Epithelial cell of proximal tubule (primary cell): ENCODE measurements around the gene PRKAR2A. TPM values are rescaled to one million over a fixed set of nuclear protein-coding genes. Genes with fewer than 3 reads are reported as not detected.

Experiments
- DNase-seq: peaks from one replicate; pipeline ENCODE4 v3.0.0-alpha.2; 2011; ENCODE audit warnings: low read depth
- H3K4me3 ChIP-seq: 2 replicates; pipeline ENCODE4 v1.5.1; 2011; ENCODE audit warnings: low read depth, mild to moderate bottlenecking, low read length
- total RNA-seq: library from RNA; depleted of rRNA; stranded (reverse); fragments of >200 nt; gene quantifications from 2 replicates; pipeline ENCODE4 v1.2.3, GENCODE V29; 2015
- TF ChIP-seq, protein P1 (sequence below): conservative IDR thresholded peaks from 2 replicates; pipeline ENCODE4 v1.5.1; 2012; ENCODE audit warnings: low read depth, mild to moderate bottlenecking, low read length

PRKAR2A gene
- total RNA-seq, 1 donor from 2014 or later = 23.5 TPM

- no peak overlapping the region for H3K4me3 ChIP-seq
- TF ChIP-seq, protein P1, sequence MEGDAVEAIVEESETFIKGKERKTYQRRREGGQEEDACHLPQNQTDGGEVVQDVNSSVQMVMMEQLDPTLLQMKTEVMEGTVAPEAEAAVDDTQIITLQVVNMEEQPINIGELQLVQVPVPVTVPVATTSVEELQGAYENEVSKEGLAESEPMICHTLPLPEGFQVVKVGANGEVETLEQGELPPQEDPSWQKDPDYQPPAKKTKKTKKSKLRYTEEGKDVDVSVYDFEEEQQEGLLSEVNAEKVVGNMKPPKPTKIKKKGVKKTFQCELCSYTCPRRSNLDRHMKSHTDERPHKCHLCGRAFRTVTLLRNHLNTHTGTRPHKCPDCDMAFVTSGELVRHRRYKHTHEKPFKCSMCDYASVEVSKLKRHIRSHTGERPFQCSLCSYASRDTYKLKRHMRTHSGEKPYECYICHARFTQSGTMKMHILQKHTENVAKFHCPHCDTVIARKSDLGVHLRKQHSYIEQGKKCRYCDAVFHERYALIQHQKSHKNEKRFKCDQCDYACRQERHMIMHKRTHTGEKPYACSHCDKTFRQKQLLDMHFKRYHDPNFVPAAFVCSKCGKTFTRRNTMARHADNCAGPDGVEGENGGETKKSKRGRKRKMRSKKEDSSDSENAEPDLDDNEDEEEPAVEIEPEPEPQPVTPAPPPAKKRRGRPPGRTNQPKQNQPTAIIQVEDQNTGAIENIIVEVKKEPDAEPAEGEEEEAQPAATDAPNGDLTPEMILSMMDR = no peak
- DNase-seq = no peak
Observed at GRCh38 chr3:48881006-48881405, 33.3 kb upstream of the PRKAR2A start.

- DNase-seq = no peak
- H3K4me3 ChIP-seq = no peak overlapping the region
- TF ChIP-seq, protein P1 = no peak
Observed at GRCh38 chr3:48879994-48880377, 32.3 kb upstream of the PRKAR2A start.

DNA sequence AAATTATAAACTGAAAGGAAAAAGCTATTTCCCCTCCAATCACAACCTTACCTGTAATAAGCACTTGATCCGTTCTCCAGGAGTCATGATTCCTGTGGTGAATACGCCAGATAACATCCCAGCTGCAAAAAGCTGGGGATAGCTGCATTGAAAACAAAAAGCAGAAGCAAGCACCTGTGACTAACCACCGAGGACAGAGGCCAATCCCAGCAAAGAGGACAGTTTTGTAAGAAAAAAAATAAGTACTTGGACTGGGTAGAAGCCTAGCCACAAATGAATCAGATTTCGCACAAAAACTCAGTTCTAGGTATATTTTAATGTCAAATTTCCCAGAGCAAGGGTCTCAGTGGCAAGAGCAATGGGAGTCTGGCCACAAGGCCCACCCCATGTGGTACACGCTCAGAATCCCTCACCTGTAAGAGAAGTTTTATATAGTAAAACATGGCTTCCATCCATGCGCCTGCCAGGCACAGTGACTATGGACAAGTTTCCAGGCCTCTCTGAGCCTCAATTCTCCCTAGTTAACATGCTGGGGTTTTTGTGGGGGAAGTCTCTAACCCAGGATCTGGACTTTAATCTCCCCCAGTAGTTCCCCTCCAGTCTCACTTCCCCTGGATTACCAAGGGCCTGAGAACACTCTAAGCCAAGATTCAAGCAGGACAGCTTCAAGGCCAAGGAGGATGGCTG is 31.8 kb upstream of the PRKAR2A start:
- TF ChIP-seq, protein P1 = no peak
- no peak overlapping the region for H3K4me3 ChIP-seq

DNA sequence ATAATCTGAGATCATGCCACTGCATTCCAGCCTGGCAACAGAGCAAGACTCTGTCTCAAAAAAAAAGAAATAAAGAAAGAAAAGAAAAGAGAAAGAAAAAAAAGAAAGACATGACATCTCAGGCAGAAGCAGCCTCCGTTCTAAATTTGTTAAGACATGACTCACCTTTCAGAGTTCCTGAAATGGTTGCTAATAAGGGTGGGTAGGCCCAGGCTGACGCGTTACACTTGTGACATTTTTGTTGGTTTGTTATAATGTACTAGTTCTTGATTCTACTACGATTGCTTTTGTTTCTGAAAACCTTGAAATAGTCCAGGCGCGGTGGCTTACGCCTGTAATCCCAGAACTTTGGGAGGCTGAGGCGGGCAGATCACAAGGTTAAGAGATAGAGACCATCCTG is 30.0 kb upstream of the PRKAR2A start:
- TF ChIP-seq, protein P1 = no peak
- H3K4me3 ChIP-seq = no peak overlapping the region
- DNase-seq = no peak

More for the DNA sequence above, 31.8 kb upstream of the PRKAR2A start:
- DNase-seq = no peak

DNA sequence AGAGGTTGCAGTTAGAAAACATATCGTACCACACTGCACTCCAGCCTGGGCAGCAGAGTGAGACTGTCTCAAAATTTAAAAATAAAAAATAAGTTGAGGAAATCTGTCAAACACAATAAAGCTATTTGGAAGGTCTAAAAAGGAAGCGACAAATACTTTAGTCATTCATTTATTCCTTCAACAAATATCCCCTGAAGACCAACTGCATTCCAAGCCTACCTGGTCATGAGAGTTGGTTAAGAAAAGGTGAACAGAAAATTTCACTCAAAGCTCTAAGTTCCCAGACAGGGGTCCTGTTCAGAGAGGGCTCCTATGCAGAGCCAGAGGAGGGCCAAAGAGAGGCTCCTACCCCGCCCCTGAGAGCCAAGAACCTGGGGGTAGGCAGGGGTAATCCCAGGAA is 15.4 kb upstream of the PRKAR2A start:
- TF ChIP-seq, protein P1 = no peak
- no peak for DNase-seq
- H3K4me3 ChIP-seq = no peak overlapping the region

DNA sequence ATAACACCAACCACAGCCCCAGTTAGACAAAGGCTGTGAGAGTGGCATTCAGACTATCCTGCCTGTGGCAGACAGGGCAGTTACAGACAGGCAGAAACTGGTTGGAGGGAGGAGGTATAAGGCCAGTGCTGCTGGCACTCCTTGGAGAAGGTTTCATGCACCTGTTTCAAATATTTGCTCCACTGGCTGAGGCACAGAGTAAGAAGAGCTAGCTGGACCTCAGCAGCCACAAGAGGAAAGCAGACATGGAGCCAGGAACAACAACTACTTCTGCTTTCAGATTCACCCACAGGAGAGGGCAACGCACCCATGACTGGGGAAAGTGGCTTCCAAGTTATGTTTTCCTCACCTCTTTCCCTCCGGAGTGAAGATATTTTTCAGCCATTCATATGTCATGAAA is 11.5 kb upstream of the PRKAR2A start:
- H3K4me3 ChIP-seq = no peak overlapping the region
- TF ChIP-seq, protein P1 = no peak

GRCh38 chr3:48858709-48859108 is 11.0 kb upstream of the PRKAR2A start:
- no peak for DNase-seq
- TF ChIP-seq, protein P1 = no peak
- no peak overlapping the region for H3K4me3 ChIP-seq

More for the DNA sequence above, 11.5 kb upstream of the PRKAR2A start:
- no peak for DNase-seq
